ENCODE data around the gene PIAS2.

DNA sequence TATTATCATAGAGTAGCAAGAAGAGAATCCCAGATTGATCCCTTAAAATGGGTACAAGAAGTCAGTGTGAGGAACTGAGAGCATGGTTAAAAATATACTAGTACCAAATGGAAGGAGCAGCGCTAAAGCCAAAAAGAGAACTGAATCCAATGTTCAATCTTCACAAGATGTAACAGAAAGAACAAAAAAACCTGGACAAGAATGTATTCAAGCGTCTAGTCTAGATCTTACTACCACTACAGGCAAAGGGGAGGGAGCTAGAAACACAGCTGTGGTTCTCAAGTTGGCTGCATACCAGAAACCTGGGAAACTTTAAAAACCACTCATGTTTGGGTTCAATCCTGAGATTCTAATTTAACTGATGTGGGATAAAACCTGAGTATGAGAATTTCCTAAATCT is 57.5 kb downstream of the PIAS2 start:
- TF ChIP-seq, protein P1, sequence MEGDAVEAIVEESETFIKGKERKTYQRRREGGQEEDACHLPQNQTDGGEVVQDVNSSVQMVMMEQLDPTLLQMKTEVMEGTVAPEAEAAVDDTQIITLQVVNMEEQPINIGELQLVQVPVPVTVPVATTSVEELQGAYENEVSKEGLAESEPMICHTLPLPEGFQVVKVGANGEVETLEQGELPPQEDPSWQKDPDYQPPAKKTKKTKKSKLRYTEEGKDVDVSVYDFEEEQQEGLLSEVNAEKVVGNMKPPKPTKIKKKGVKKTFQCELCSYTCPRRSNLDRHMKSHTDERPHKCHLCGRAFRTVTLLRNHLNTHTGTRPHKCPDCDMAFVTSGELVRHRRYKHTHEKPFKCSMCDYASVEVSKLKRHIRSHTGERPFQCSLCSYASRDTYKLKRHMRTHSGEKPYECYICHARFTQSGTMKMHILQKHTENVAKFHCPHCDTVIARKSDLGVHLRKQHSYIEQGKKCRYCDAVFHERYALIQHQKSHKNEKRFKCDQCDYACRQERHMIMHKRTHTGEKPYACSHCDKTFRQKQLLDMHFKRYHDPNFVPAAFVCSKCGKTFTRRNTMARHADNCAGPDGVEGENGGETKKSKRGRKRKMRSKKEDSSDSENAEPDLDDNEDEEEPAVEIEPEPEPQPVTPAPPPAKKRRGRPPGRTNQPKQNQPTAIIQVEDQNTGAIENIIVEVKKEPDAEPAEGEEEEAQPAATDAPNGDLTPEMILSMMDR (conservative IDR thresholded peaks at IDR 0.05; ENCODE audit: low read depth, low read length), result no peak
- no peak for TF ChIP-seq EZH2 (IDR thresholded peaks at IDR 0.05; ENCODE audit: borderline replicate concordance, low read depth, low read length, poor library complexity, severe bottlenecking)
